ENCODE results near the gene THSD4.

GRCh38 chr15:71143373-71144310, 28.4 kb downstream of the THSD4 start:
- no peak for TF ChIP-seq CTCF (IDR thresholded peaks at IDR 0.05)
- TF ChIP-seq POLR2A (IDR thresholded peaks at IDR 0.05) = no peak

All from suprapubic skin (tissue), 3 donors.